Spleen (tissue), 7 donors: ENCODE measurements around the gene MOB3A.

Source experiments
- CTCF ChIP-seq, 11 experiments: fragments of 200-600 bp in 7 of 11; fragments of 450-650 bp in 4 of 11; sonication (generic) in 4 of 11; IDR thresholded peaks in 8 of 11; conservative IDR thresholded peaks in 3 of 11; 1 replicate in 7 of 11; 2 replicates in 4 of 11; pipeline versions ENCODE4 v1.4.0 to v1.8.0; 2016 to 2021; ENCODE audit warnings: antibody characterized with exemption in 11 of 11, inconsistent platforms in 4 of 11, mild to moderate bottlenecking in 1 of 11
- POLR2A ChIP-seq, 3 donors: fragments of 450-650 bp; IDR thresholded peaks; one replicate each; pipeline ENCODE4 v1.5.1; 2017; ENCODE audit warnings: antibody characterized with exemption in 3 of 3, mild to moderate bottlenecking in 1 of 3
- donor health status: DM: no; HTN: no; CAD: no; lungs with moderate emphysema.
- donor health status: DM: no; HTN: no; CAD: no.
- donor health status: DM: no; HTN: no; CAD: no.

- TF ChIP-seq POLR2A (IDR thresholded peaks at IDR 0.05) (no peak), CTCF (IDR thresholded peaks at IDR 0.05 in 8 of 11, conservative IDR thresholded peaks at IDR 0.05 in 3 of 11) (no peak)
Measured at GRCh38 chr19:2048959-2049740, 47.0 kb downstream of the MOB3A start.
